HG03039 (cell line): ENCODE measurements around the gene PLEKHG5.
"Not testable (repeated sequence)": the region's sequence is repeated elsewhere in the genome, so short reads cannot be mapped to it uniquely, and the experiment has no call there.

ENCODE experiments used
- ATAC-seq: cut with Tn5 transposase; IDR thresholded peaks from one replicate; pipeline ENCODE4 v1.9.1; 2021; ENCODE audit warnings: mild to moderate bottlenecking, moderate library complexity; ENCODE audit not compliant: unreplicated experiment

PLEKHG5 gene

GRCh38 chr1:6465461-6466005 lies 25.9 kb downstream of the PLEKHG5 start:
- no peak for ATAC-seq

GRCh38 chr1:6464915-6465314 lies 26.6 kb downstream of the PLEKHG5 start:
- ATAC-seq: no peak

GRCh38 chr1:6464514-6464836 lies 27.0 kb downstream of the PLEKHG5 start:
- no peak for ATAC-seq

- ATAC-seq: no peak
Observed at GRCh38 chr1:6463120-6463412, 28.4 kb downstream of the PLEKHG5 start.

- ATAC-seq: no peak
Observed at GRCh38 chr1:6462412-6463119, 28.9 kb downstream of the PLEKHG5 start.

GRCh38 chr1:6461538-6462411 lies 29.7 kb downstream of the PLEKHG5 start:
- no peak for ATAC-seq

- ATAC-seq: no peak
Observed at GRCh38 chr1:6461051-6461530, 30.4 kb downstream of the PLEKHG5 start.

GRCh38 chr1:6460301-6461050 lies 31.0 kb downstream of the PLEKHG5 start:
- ATAC-seq: no peak

- no peak for ATAC-seq
Observed at GRCh38 chr1:6459850-6460265, 31.6 kb downstream of the PLEKHG5 start.

- no peak for ATAC-seq
Observed at GRCh38 chr1:6456800-6457466, 34.5 kb downstream of the PLEKHG5 start.

- not testable (repeated sequence) for ATAC-seq
Observed at GRCh38 chr1:6455752-6456520, 35.5 kb downstream of the PLEKHG5 start.

- no peak for ATAC-seq
Observed at GRCh38 chr1:6454856-6455751, 36.4 kb downstream of the PLEKHG5 start.

- not testable (repeated sequence) for ATAC-seq
Observed at GRCh38 chr1:6453895-6454855, 37.3 kb downstream of the PLEKHG5 start.

- ATAC-seq: no peak
Observed at GRCh38 chr1:6450943-6451373, 40.5 kb downstream of the PLEKHG5 start.

GRCh38 chr1:6450486-6450885 lies 41.0 kb downstream of the PLEKHG5 start:
- not testable (repeated sequence) for ATAC-seq

- no peak for ATAC-seq
Observed at GRCh38 chr1:6450005-6450450, 41.4 kb downstream of the PLEKHG5 start.

GRCh38 chr1:6448749-6449631 lies 42.5 kb downstream of the PLEKHG5 start:
- no peak for ATAC-seq
